A549 (cell line): Measurements from ENCODE around the gene ITGBL1. TPM values are rescaled to one million over a fixed set of nuclear protein-coding genes. Genes with fewer than 3 reads are reported as not detected.

Experiments
- ATAC-seq, 2 experiments: fragments of 200-7000 bp in 1 of 2; fragments of >200 bp in 1 of 2; cut with Nextera tagmentation in 1 of 2; cut with Tn5 transposase in 1 of 2; 3 replicates each; pipeline versions ENCODE4 v1.8.0 to v1.9.1; 2018 to 2020; ENCODE audit warnings: mild to moderate bottlenecking in 1 of 2, moderate library complexity in 1 of 2
- CTCF ChIA-PET: fragments of 300-600 bp; sonication (Branson Sonifier 250); formaldehyde crosslinking; extraction: SDS; loops from one replicate; lab custom pipeline; 2021; ENCODE audit warnings: antibody characterized with exemption, inconsistent platforms; lab: Yijun Ruan, JAX
- POLR2A ChIA-PET: fragments of 350-600 bp; formaldehyde crosslinking; extraction: SDS; loops from one replicate; lab custom pipeline; 2021; ENCODE audit warnings: antibody characterized with exemption, inconsistent platforms; lab: Yijun Ruan, JAX
- DNase-seq, 2 experiments: peaks; one replicate each; pipeline versions ENCODE4 v3.0.0 to v3.0.0-alpha.2; 2011 to 2016; ENCODE audit warnings: low read depth in 1 of 2, low spot score in 1 of 2
- FAIRE-seq: peaks from 2 replicates; lab custom pipeline; 2011; peaks lifted over from hg19 to GRCh38; lab: Jason Lieb, UNC
- H3K27ac ChIP-seq, 2 experiments: fragments of >200 bp; sonication (Bioruptor Twin); formaldehyde crosslinking; 3 replicates each; pipeline ENCODE4 v1.5.1; 2016 to 2017
- H3K4me1 ChIP-seq: fragments of >200 bp; sonication (Bioruptor Twin); formaldehyde crosslinking; 3 replicates; pipeline ENCODE4 v1.6.1; 2016
- H3K4me2 ChIP-seq: fragments of >200 bp; sonication (Bioruptor Twin); formaldehyde crosslinking; 3 replicates; pipeline ENCODE4 v1.6.1; 2016
- H3K4me3 ChIP-seq: fragments of >200 bp; sonication (Bioruptor Twin); formaldehyde crosslinking; 3 replicates; pipeline ENCODE4 v1.5.1; 2016
- H3K9me3 ChIP-seq: fragments of >200 bp; sonication (Bioruptor Twin); formaldehyde crosslinking; 3 replicates; pipeline ENCODE4 v1.6.1; 2016
- ATOH8 ChIP-seq: fragments of 250-450 bp; sonication (Bioruptor Pico); IDR thresholded peaks from 2 replicates; pipeline ENCODE4 v1.5.0; 2020; ENCODE audit warnings: low read depth, mild to moderate bottlenecking, moderate library complexity
- BHLHE40 ChIP-seq: IDR thresholded peaks from 2 replicates; pipeline ENCODE4 v1.6.1; 2012; ENCODE audit warnings: low read depth, low read length, inconsistent platforms
- CBX2 ChIP-seq: fragments of 200-600 bp; sonication (generic); IDR thresholded peaks from 2 replicates; pipeline ENCODE4 v1.6.1; 2016; ENCODE audit warnings: low read depth, mild to moderate bottlenecking, borderline replicate concordance
- E2F6 ChIP-seq: IDR thresholded peaks from 2 replicates; pipeline ENCODE4 v1.6.1; 2012; ENCODE audit warnings: low read depth, borderline replicate concordance
- EHF ChIP-seq: fragments of 250-450 bp; sonication (Bioruptor Pico); IDR thresholded peaks from 2 replicates; pipeline ENCODE4 v1.5.0; 2020; ENCODE audit warnings: mild to moderate bottlenecking
- EHMT2 ChIP-seq: fragments of 200-600 bp; sonication (generic); IDR thresholded peaks from 2 replicates; pipeline ENCODE4 v1.6.1; 2016; ENCODE audit warnings: antibody characterized with exemption, low read depth, mild to moderate bottlenecking, moderate library complexity
- HDAC2 ChIP-seq: fragments of 200-600 bp; sonication (generic); IDR thresholded peaks from 2 replicates; pipeline ENCODE4 v1.6.1; 2016
- HOXB13 ChIP-seq: fragments of 250-450 bp; sonication (Bioruptor Pico); IDR thresholded peaks from 2 replicates; pipeline ENCODE4 v1.5.0; 2020; ENCODE audit warnings: low read depth, mild to moderate bottlenecking, moderate library complexity
- HOXB5 ChIP-seq: fragments of 250-450 bp; sonication (Bioruptor Pico); IDR thresholded peaks from 2 replicates; pipeline ENCODE4 v1.5.0; 2020; ENCODE audit warnings: mild to moderate bottlenecking, moderate library complexity
- KDM1A ChIP-seq: fragments of 200-600 bp; sonication (generic); IDR thresholded peaks from 2 replicates; pipeline ENCODE4 v1.6.1; 2016; ENCODE audit warnings: low read depth, mild to moderate bottlenecking
- MAX ChIP-seq: IDR thresholded peaks from 2 replicates; pipeline ENCODE4 v1.6.1; 2012
- MYC ChIP-seq: IDR thresholded peaks from 2 replicates; pipeline ENCODE4 v1.6.1; 2012; ENCODE audit warnings: mild to moderate bottlenecking, inconsistent platforms, low read length, improper control_type of control experiment, borderline replicate concordance
- POLR2AphosphoS2 ChIP-seq: conservative IDR thresholded peaks from 2 replicates; pipeline ENCODE4 v1.6.1; 2012; ENCODE audit warnings: low read length, improper control_type of control experiment, inconsistent platforms
- RFX5 ChIP-seq: fragments of 450-650 bp; IDR thresholded peaks from 2 replicates; pipeline ENCODE4 v1.7.1; 2014; ENCODE audit warnings: antibody characterized with exemption, mild to moderate bottlenecking, moderate library complexity
- RNF2 ChIP-seq: fragments of 200-600 bp; sonication (generic); IDR thresholded peaks from 2 replicates; pipeline ENCODE4 v1.6.1; 2016; ENCODE audit warnings: low read depth, mild to moderate bottlenecking, antibody characterized with exemption, moderate library complexity, borderline replicate concordance
- TP53 ChIP-seq: fragments of 250-450 bp; sonication (Bioruptor Pico); IDR thresholded peaks from 2 replicates; pipeline ENCODE4 v1.5.0; 2021; ENCODE audit warnings: mild to moderate bottlenecking, moderate library complexity
- USF2 ChIP-seq: fragments of 450-650 bp; IDR thresholded peaks from 2 replicates; pipeline ENCODE4 v1.6.1; 2014; ENCODE audit warnings: antibody characterized with exemption
- ZC3H11A ChIP-seq: fragments of 450-650 bp; IDR thresholded peaks from 2 replicates; pipeline ENCODE4 v1.6.1; 2014; ENCODE audit warnings: antibody characterized with exemption, mild to moderate bottlenecking
- ZNF302 ChIP-seq: fragments of 250-450 bp; sonication (Bioruptor Pico); IDR thresholded peaks from 2 replicates; pipeline ENCODE4 v1.9.0; 2021; ENCODE audit warnings: inconsistent platforms, mild to moderate bottlenecking, moderate library complexity
- WGBS: methylation state at CpG from one replicate; pipeline ENCODE4 v1.1.6; 2017; ENCODE audit errors: missing lambda C conversion rate; 5-methylcytosine and 5-hydroxymethylcytosine counted together
- polyA plus RNA-seq, 4 experiments: library from polyadenylated mRNA; depleted of rRNA in 3 of 4; stranded (reverse); fragments of >200 nt; fragmentation: RNase III in 1 of 4; extraction: RNeasy Plus Mini Kit Qiagen cat#74134 plus additional on column Dnase treatment in 1 of 4; gene quantifications; 2 replicates in 3 of 4; 3 replicates in 1 of 4; pipeline ENCODE4 v1.2.3, GENCODE V29; 2011 to 2017

Gene ITGBL1
- polyA plus RNA-seq, 2 of the 4 experiments (the other 2 are of a cell fraction), result 0.40 to 1.3 TPM

GRCh38 chr13:101708115-101708514, 255.6 kb downstream of the ITGBL1 start (continued):
- no peak for TF ChIP-seq E2F6
- TF ChIP-seq HOXB13, result no peak
- no peak for TF ChIP-seq POLR2AphosphoS2
- no peak for TF ChIP-seq RNF2
- no peak for TF ChIP-seq RFX5
- no peak for TF ChIP-seq ZNF302 (CRISPR knock-in tag)

- FAIRE-seq (no peak), ATAC-seq (no peak), DNase-seq (peak in 1 of 2 experiments; percentile 0)
- Histone ChIP-seq H3K4me2 (no peak overlapping the region), H3K9me3 (no peaks in the 10 kb centered on the region), H3K27ac (no peak overlapping the region), H3K4me1 (peaks cover 12% of the 10 kb centered on the region), H3K4me3 (no peak overlapping the region)
- no peak for TF ChIP-seq MAX
- POLR2A ChIA-PET, result no interaction called here
- CTCF ChIA-PET, result no interaction called here
- 69% methylated on average over 6 of the region's 6 CpGs for WGBS
Measured at GRCh38 chr13:101709952-101710351, 257.5 kb downstream of the ITGBL1 start.

- peaks cover 8% of the 10 kb centered on the region for H3K4me1 ChIP-seq
- TF ChIP-seq EHMT2, result no peak
- no peak for TF ChIP-seq MYC
- no peak for TF ChIP-seq ZC3H11A
- TF ChIP-seq HDAC2, result no peak
- TF ChIP-seq HOXB5 (CRISPR knock-in tag), result no peak
- TF ChIP-seq EHF (CRISPR knock-in tag), result no peak
- TF ChIP-seq TP53 (CRISPR knock-in tag), result no peak
- TF ChIP-seq BHLHE40, result no peak
- no peak for TF ChIP-seq KDM1A
- H3K4me2 ChIP-seq, result no peak overlapping the region
- H3K4me3 ChIP-seq, result no peak overlapping the region
- POLR2A ChIA-PET, result no interaction called here
- no peaks in the 10 kb centered on the region for H3K9me3 ChIP-seq
- ATAC-seq, result no peak
- WGBS, result 75% methylated on average over 2 of the region's 2 CpGs
- H3K27ac ChIP-seq, result no peak overlapping the region
- DNase-seq, result no peak
- CTCF ChIA-PET, result interaction anchor here (0.9 kb wide), 1 partner anchor 8 kb away, joined by 3 read pairs; no protein-coding TSS in a partner anchor
- no peak for FAIRE-seq
Measured at GRCh38 chr13:101711307-101712025, 259.0 kb downstream of the ITGBL1 start.

GRCh38 chr13:101712026-101712348, 259.5 kb downstream of the ITGBL1 start:
- no peak for FAIRE-seq
- peaks cover 4% of the 10 kb centered on the region for H3K4me1 ChIP-seq
- H3K4me3 ChIP-seq, result no peak overlapping the region
- no peak for TF ChIP-seq MYC
- no peak overlapping the region for H3K4me2 ChIP-seq
- 56% methylated on average over 2 of the region's 2 CpGs for WGBS
- ChIA-PET POLR2A (no interaction called here), CTCF (interaction anchor here (0.9 kb wide), 1 partner anchor 8 kb away, joined by 3 read pairs; no protein-coding TSS in a partner anchor)
- no peaks in the 10 kb centered on the region for H3K9me3 ChIP-seq
- no peak overlapping the region for H3K27ac ChIP-seq
- no peak for DNase-seq
- ATAC-seq, result no peak

GRCh38 chr13:101714195-101714594, 261.7 kb downstream of the ITGBL1 start:
- Histone ChIP-seq H3K4me1 (no peaks in the 10 kb centered on the region), H3K4me3 (no peak overlapping the region), H3K9me3 (no peaks in the 10 kb centered on the region), H3K27ac (no peak overlapping the region), H3K4me2 (no peak overlapping the region)
- no peak for ATAC-seq
- no peak for DNase-seq
- no peak for TF ChIP-seq ATOH8 (CRISPR knock-in tag)
- TF ChIP-seq USF2, result no peak
- no peak for TF ChIP-seq CBX2
- FAIRE-seq, result no peak
- 85% methylated on average over 3 of the region's 3 CpGs for WGBS
- ChIA-PET POLR2A (no interaction called here), CTCF (no interaction called here)
